Stomach (tissue), 9 donors: ENCODE data around the gene MT1A. TPM values are rescaled to one million over a fixed set of nuclear protein-coding genes. Genes with fewer than 3 reads are reported as not detected.
"Not testable (repeated sequence)": the region's sequence is repeated elsewhere in the genome, so short reads cannot be mapped to it uniquely, and the experiment has no call there.

Experiments used
- DNase-seq, 2 donors: peaks; one replicate each; pipeline versions ENCODE4 v3.0.0 to v3.0.0-alpha.2; 2013 to 2019
- H3K27ac ChIP-seq, 5 donors: fragments of 200-600 bp in 4 of 5; sonication (generic) in 4 of 5; one replicate each; pipeline ENCODE4 v1.5.1; 2013 to 2019; ENCODE audit warnings: mild to moderate bottlenecking in 1 of 5, moderate library complexity in 1 of 5
- H3K27me3 ChIP-seq, 3 donors: fragments of 200-600 bp; sonication (generic); one replicate each; pipeline ENCODE4 v1.5.1; 2017 to 2019; ENCODE audit warnings: mixed run types in 1 of 3
- H3K36me3 ChIP-seq, 4 donors: fragments of 200-600 bp; sonication (generic); 1 replicate in 3 of 4; 2 replicates in 1 of 4; pipeline ENCODE4 v1.5.1; 2016 to 2019
- H3K4me1 ChIP-seq, 4 donors: fragments of 200-600 bp; sonication (generic); one replicate each; pipeline ENCODE4 v1.5.1; 2016 to 2019
- H3K4me3 ChIP-seq, 4 donors: fragments of 200-600 bp; sonication (generic) in 3 of 4; one replicate each; pipeline ENCODE4 v1.5.1; 2016 to 2019; ENCODE audit warnings: mild to moderate bottlenecking in 1 of 4
- H3K9me3 ChIP-seq, 4 donors: fragments of 200-600 bp; sonication (generic); one replicate each; pipeline ENCODE4 v1.5.1; 2016 to 2019
- EP300 ChIP-seq: sonication (generic); formaldehyde crosslinking; IDR thresholded peaks from one replicate; pipeline ENCODE4 v1.6.1; 2017; ENCODE audit warnings: antibody characterized with exemption
- POLR2A ChIP-seq, 4 donors: fragments of 450-650 bp; IDR thresholded peaks; one replicate each; pipeline ENCODE4 v1.6.1; 2016; ENCODE audit warnings: antibody characterized with exemption in 4 of 4, control low read depth in 2 of 4, mild to moderate bottlenecking in 1 of 4, moderate library complexity in 1 of 4
- POLR2AphosphoS5 ChIP-seq, 3 donors: sonication (generic); formaldehyde crosslinking; IDR thresholded peaks; one replicate each; pipeline ENCODE4 v1.6.1; 2016; ENCODE audit warnings: antibody characterized with exemption in 3 of 3
- WGBS, 5 donors: extraction: QIAGEN DNeasy Blood & Tissue Kit in 3 of 5; methylation state at CpG; one replicate each; pipeline versions ENCODE4 v1.1.5 to v1.1.7; 2013 to 2018; 5-methylcytosine and 5-hydroxymethylcytosine counted together
- intact Hi-C: fragments of 100-400 bp; cut with DNase I; formaldehyde crosslinking; loops from one replicate; pipeline ENCODE4 v1.15.1; 2023; ENCODE audit warnings: low total_unique reads
- polyA plus RNA-seq, 3 donors: library from polyadenylated mRNA; stranded (reverse); fragments of 200-250 nt; gene quantifications; one replicate each; pipeline ENCODE4 v1.2.3, GENCODE V29; 2013
- total RNA-seq, 5 donors: library from RNA; depleted of rRNA; stranded (reverse); fragments of >200 nt; gene quantifications; one replicate each; pipeline versions ENCODE4 v1.1.0 to v1.2.3, GENCODE V29; 2014 to 2016
- TF ChIP-seq, protein P1 (sequence below), 7 experiments: fragments of 450-650 bp in 4 of 7; fragments of 200-600 bp in 3 of 7; sonication (generic) in 3 of 7; IDR thresholded peaks; one replicate each; pipeline ENCODE4 v1.5.1; 2016 to 2019; ENCODE audit warnings: antibody characterized with exemption in 7 of 7, control low read depth in 2 of 7, mild to moderate bottlenecking in 1 of 7
- donor health status: healthy with polysubstance abuse.
- donor health status: Bipolar disorder and iron deficiency.
- donor health status: healthy.

The MT1A gene
- total and polyA plus RNA-seq, 8 donors: 3.3 to 185 (median 56.7) TPM; not detected in 1

DNA sequence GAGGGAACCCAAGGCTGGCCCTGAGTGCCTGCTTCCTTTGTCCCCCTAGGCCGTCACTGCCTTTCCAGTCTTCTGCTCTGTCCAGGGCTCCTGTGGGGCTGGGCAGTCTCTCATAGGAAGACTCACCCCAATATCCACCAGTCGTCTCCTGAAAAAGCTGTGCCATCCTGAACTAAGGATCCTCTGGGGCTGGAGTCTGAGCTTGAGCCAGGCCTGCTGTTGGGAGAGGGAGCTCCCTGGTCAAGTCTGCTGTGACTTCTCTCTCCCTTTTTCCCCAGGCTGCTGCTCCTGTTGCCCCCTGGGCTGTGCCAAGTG lies 32.1 kb downstream of the MT1A start:
- no peak for TF ChIP-seq POLR2AphosphoS5 (IDR thresholded peaks at IDR 0.05)
- TF ChIP-seq POLR2A (IDR thresholded peaks at IDR 0.05): no peak
- TF ChIP-seq EP300: no peak
- TF ChIP-seq, protein P1, sequence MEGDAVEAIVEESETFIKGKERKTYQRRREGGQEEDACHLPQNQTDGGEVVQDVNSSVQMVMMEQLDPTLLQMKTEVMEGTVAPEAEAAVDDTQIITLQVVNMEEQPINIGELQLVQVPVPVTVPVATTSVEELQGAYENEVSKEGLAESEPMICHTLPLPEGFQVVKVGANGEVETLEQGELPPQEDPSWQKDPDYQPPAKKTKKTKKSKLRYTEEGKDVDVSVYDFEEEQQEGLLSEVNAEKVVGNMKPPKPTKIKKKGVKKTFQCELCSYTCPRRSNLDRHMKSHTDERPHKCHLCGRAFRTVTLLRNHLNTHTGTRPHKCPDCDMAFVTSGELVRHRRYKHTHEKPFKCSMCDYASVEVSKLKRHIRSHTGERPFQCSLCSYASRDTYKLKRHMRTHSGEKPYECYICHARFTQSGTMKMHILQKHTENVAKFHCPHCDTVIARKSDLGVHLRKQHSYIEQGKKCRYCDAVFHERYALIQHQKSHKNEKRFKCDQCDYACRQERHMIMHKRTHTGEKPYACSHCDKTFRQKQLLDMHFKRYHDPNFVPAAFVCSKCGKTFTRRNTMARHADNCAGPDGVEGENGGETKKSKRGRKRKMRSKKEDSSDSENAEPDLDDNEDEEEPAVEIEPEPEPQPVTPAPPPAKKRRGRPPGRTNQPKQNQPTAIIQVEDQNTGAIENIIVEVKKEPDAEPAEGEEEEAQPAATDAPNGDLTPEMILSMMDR (IDR thresholded peaks at IDR 0.05): no peak
- intact Hi-C loops: no loop called here
- Histone ChIP-seq H3K36me3 (no peaks in the 10 kb centered on the region), H3K4me1 (peaks cover 23 to 38% (median 34%) of the 10 kb centered on the region in 4 donors), H3K27me3 (peaks cover 0 to 93% (median 29%) of the 10 kb centered on the region in 3 donors), H3K4me3 (no peak overlapping the region), H3K9me3 (no peaks in the 10 kb centered on the region), H3K27ac (no peak overlapping the region)
- WGBS, 5 donors: 52 to 85% (median 71%) methylated on average over 2 of the region's 2 CpGs
- no peak for DNase-seq

DNA sequence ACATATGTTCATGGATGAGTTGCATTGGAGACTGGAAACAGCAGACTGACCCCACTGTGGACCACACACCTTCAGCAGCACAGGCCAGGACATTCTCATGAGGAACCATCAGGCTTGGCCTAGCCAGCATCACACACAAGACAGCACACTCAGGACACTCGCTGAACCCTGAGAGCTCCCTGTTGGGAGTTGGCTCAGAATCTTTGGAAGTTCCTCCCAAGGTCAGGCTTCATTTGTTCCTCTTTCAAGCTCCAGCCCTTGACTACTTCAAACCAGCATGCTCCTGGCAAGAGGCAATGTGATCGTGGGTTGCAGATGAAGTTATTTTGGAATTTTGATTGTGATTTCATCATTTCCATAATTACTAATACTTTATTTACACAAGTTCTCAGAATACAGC lies 33.2 kb downstream of the MT1A start:
- intact Hi-C loops, H3K9me3 ChIP-seq, H3K4me3 ChIP-seq, H3K27ac ChIP-seq, H3K36me3 ChIP-seq, DNase-seq: not testable (repeated sequence)
- H3K27me3 ChIP-seq: peaks cover 0 to 96% (median 40%) of the 10 kb centered on the region in 3 donors
- H3K4me1 ChIP-seq: peaks cover 31 to 43% (median 42%) of the 10 kb centered on the region in 4 donors
- 63 to 79% (median 68%) methylated on average over 2 of the region's 2 CpGs for WGBS, 5 donors

DNA sequence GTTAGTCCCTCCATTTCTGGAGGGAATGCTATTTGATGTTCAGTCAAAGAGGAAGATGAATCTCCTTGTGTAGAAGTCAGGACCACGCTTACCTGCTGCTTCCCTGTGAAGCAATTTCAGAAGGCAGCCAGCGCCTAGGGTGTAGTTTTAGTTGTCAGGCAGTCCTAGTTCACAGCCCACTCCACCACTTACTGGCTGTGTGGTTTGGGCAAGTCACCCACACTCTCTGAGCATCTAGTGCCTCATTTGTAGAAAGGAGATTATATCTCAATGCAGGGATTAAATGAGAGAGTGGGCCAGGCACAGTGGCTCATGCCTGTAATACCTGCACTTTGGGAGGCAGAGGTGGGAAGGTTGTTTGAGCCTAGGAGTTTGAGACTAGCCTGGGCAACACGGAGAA lies 33.7 kb downstream of the MT1A start:
- H3K27me3 ChIP-seq: peaks cover 0 to 96% (median 40%) of the 10 kb centered on the region in 3 donors
- DNase-seq, H3K27ac ChIP-seq, H3K4me3 ChIP-seq, intact Hi-C loops, H3K9me3 ChIP-seq, H3K36me3 ChIP-seq: not testable (repeated sequence)
- WGBS, 5 donors: 71 to 91% (median 82%) methylated on average over 3 of the region's 3 CpGs
- peaks cover 31 to 40% (median 39%) of the 10 kb centered on the region in 4 donors for H3K4me1 ChIP-seq

DNA sequence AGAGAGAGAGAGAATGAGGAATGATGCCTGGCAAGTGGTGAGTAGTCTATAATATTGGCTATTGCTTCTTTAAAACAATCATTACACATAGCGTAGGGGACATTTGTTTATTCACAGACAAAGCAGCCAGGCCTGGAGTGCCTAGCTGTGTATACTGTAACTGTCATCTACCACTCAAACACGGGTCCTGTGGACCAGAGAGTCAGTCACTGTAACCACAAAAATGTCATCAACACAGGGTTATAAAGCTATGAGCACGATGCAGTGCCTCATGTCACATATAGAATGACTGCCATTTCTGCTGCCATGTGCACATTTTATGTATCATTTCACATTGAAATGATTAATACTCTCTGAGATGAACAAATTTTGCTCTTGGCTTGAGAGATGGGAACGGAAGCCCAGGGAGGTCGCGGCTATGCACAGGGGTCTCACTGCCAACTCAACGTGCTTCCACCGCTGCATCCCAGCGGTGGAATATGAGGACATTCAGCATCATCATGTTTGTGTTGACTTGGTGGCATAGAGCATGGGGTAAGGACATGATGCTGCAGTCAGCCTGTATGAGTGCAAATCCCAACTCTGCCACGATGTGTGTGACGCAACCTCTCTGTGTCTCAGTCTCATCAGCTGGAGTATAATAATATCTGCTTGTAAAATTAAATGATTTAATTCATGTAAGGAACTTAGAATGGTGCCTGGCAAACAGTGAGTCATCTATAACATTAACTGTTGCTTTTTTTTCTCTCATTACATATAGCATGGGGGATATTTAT lies 34.5 kb downstream of the MT1A start:
- TF ChIP-seq POLR2AphosphoS5 (IDR thresholded peaks at IDR 0.05) (no peak), EP300 (no peak), POLR2A (IDR thresholded peaks at IDR 0.05) (no peak)
- TF ChIP-seq, protein P1 (IDR thresholded peaks at IDR 0.05): no peak
- Histone ChIP-seq H3K4me3 (no peak overlapping the region), H3K4me1 (peaks cover 27 to 32% (median 32%) of the 10 kb centered on the region in 4 donors), H3K27ac (no peak overlapping the region), H3K36me3 (no peaks in the 10 kb centered on the region), H3K27me3 (peaks cover 0 to 96% (median 37%) of the 10 kb centered on the region in 3 donors), H3K9me3 (no peaks in the 10 kb centered on the region)
- intact Hi-C loops: no loop called here
- 84 to 88% (median 86%) methylated on average over 11 of the region's 11 CpGs for WGBS, 5 donors
- DNase-seq: no peak

DNA sequence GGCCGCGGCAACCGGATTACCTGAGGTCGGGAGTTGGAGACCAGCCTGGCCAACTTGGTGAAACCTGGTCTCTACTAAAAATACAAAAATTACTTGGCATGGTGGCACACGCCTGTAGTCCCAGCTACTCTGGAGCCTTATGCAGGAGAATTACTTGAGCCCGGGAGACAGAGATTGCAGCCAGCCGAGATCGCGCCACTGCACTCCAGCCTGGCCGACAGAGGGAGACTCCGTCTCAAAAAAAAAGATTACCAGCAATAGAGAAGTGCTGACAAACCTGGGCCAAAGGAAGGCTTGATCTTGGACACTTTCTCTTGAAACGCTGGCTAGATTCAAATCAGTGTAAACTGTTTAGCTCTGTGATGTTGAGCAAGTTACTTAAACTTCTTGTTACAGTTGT lies 35.5 kb downstream of the MT1A start:
- no peaks in the 10 kb centered on the region for H3K9me3 ChIP-seq
- intact Hi-C loops: no loop called here
- peaks cover 0 to 86% (median 29%) of the 10 kb centered on the region in 3 donors for H3K27me3 ChIP-seq
- 36 to 38% (median 37%) methylated on average over 12 of the region's 12 CpGs for WGBS, 5 donors
- H3K27ac ChIP-seq: no peak overlapping the region
- DNase-seq: peak; percentile 56 to 64
- H3K4me1 ChIP-seq: peaks cover 21 to 24% (median 22%) of the 10 kb centered on the region in 4 donors
- H3K4me3 ChIP-seq: no peak overlapping the region
- TF ChIP-seq, protein P1 (IDR thresholded peaks at IDR 0.05): peak in 5 of 7 experiments; percentile 53 to 78 (median 58)
- no peak for TF ChIP-seq POLR2AphosphoS5 (IDR thresholded peaks at IDR 0.05)
- TF ChIP-seq EP300: no peak
- no peaks in the 10 kb centered on the region for H3K36me3 ChIP-seq

DNA sequence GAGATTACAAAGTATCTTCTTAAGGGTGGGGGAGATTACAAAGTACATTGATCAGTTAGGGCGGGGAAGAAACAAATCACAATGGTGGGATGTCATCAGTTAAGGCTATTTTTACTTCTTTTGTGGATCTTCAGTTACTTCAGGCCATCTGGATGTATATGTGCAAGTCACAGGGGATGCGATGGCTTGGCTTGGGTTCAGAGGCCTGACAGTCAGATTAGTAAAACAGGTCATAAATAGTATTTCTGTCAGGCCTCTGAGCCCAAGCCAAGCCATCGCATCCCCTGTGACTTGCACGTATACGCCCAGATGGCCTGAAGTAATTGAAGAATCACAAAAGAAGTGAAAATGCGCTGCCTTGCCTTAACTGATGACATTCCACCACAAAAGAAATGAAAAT lies 36.1 kb downstream of the MT1A start:
- H3K4me3 ChIP-seq, H3K27ac ChIP-seq, H3K9me3 ChIP-seq, DNase-seq, H3K36me3 ChIP-seq, intact Hi-C loops: not testable (repeated sequence)
- WGBS, 5 donors: 90 to 96% (median 92%) methylated on average over 6 of the region's 6 CpGs
- Histone ChIP-seq H3K27me3 (peaks cover 0 to 80% (median 23%) of the 10 kb centered on the region in 3 donors), H3K4me1 (peaks cover 15 to 17% (median 16%) of the 10 kb centered on the region in 4 donors)
